ENCODE measurements around the gene HK3.

DNA sequence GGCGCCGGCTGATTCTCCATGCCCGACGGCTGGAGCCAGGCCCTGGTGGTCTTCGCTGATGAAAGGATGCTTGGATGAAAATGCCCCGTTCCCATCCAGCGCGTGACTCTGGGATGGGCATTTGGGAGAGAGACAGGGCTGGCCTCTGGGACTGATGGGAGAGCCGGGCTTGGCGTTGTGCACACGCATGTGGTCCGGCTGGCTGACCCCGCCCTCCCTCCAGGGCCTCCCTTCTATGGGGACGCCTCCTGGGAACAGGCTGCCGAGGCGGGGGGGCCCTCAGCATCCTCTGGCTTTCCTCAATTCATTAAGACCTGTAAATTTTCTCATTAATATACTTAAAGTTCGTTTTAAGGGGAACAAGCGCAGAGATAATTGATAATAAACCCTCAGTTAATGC lies 52.0 kb downstream of the HK3 start:
- TF ChIP-seq, protein P1, sequence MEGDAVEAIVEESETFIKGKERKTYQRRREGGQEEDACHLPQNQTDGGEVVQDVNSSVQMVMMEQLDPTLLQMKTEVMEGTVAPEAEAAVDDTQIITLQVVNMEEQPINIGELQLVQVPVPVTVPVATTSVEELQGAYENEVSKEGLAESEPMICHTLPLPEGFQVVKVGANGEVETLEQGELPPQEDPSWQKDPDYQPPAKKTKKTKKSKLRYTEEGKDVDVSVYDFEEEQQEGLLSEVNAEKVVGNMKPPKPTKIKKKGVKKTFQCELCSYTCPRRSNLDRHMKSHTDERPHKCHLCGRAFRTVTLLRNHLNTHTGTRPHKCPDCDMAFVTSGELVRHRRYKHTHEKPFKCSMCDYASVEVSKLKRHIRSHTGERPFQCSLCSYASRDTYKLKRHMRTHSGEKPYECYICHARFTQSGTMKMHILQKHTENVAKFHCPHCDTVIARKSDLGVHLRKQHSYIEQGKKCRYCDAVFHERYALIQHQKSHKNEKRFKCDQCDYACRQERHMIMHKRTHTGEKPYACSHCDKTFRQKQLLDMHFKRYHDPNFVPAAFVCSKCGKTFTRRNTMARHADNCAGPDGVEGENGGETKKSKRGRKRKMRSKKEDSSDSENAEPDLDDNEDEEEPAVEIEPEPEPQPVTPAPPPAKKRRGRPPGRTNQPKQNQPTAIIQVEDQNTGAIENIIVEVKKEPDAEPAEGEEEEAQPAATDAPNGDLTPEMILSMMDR (IDR thresholded peaks at IDR 0.05): no peak
- no peak for TF ChIP-seq POLR2A (IDR thresholded peaks at IDR 0.05)

Data from body of pancreas (tissue), 4 donors.